OCI-M1 (cell line): ENCODE data around the gene GOLGA8T.
"Not testable (repeated sequence)": the region's sequence is repeated elsewhere in the genome, so short reads cannot be mapped to it uniquely, and the experiment has no call there.

ENCODE experiments used
- DNase-seq: peaks from one replicate; lab custom pipeline; 2025; lab: John Stamatoyannopoulos, UW

GOLGA8T gene, protein sequence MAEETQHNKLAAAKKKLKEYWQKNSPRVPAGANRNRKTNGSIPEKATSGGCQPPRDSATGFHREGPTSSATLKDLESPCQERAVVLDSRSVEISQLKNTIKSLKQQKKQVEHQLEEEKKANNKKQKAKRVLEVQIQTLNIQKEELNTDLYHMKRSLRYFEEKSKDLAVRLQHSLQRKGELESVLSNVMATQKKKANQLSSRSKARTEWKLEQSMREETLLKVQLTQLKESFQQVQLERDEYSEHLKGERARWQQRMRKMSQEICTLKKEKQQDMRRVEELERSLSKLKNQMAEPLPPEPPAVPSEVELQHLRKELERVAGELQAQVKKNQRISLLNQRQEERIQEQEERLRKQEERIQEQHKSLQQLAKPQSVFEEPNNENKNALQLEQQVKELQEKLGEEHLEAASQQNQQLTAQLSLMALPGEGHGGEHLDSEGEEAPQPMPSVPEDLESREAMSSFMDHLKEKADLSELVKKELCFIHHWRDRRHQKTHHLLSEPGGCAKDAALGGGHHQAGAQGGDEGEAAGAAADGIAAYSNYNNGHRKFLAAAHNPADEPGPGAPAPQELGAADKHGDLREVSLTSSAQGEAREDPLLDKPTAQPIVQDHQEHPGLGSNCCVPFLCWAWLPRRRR

DNA sequence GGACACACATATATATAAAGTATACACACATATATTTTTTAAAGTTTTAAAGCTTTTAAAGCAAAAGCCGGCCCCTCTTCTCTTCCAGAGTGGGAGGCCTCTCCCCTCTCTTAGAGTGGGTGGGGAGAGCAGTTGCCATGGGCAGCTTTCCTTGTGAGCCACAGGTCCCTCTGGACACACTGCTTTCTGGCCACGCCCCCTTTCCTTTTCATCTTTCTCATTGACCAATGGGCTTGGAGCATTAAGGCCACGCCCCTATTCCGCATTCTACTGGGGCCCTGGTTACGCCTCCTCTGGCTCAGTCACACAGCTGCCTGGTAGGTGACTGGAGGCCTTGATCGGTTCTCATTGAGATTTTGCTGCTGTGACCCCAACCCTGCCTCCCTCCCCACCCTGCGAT, at the start of gene GOLGA8T:
GOLGA8T (plus strand) TSS at position 301 of the 400 bp plus-strand sequence; CDS start at position 399, 98 bp downstream.
- not testable (repeated sequence) for DNase-seq

- DNase-seq: not testable (repeated sequence)
Observed at GRCh38 chr15:30097827-30098226, 37.0 kb upstream of the GOLGA8T start.

DNA sequence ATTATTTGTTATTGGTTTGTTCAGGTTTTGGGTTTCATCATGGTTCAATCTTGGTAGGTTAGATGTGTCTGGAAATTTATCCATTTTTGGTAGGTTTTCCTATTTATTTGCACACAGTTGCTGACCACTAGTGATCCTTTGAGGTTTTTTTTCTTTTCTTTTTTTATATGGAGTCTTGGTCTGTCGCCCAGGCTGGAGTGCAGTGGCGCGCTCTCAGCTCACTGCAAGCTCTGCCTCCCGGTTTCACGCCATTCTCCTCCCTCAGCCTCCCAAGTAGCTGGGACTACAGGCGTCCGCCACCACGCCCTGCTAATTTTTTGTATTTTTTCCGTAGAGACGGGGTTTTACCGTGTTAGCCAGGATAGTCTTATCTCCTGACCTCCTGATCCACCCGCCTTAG, 32.0 kb upstream of the GOLGA8T start:
- DNase-seq: not testable (repeated sequence)

- not testable (repeated sequence) for DNase-seq
Observed at GRCh38 chr15:30103941-30104507, 30.8 kb upstream of the GOLGA8T start.

- DNase-seq: not testable (repeated sequence)
Observed at GRCh38 chr15:30110591-30110990, 24.3 kb upstream of the GOLGA8T start.

DNA sequence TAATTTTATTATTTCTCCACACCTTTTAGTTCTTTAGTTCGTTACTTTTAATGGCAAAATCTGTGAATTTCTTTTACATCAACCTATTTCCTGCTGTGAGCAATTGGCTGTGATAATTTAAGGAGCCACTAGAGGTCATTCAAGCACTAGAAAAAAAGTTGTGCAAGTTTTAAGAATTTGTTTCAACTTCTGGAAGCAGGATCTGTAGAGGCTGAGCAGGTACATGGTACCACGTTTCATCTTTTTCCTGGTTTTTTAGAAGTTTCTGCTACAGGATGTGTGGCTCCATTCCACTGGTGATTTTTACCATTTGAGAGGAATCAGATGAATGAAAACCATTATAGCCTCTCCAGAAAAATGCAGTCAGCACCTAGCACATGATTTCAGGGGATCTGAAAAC, 4.8 kb upstream of the GOLGA8T start:
- DNase-seq: not testable (repeated sequence)

DNA sequence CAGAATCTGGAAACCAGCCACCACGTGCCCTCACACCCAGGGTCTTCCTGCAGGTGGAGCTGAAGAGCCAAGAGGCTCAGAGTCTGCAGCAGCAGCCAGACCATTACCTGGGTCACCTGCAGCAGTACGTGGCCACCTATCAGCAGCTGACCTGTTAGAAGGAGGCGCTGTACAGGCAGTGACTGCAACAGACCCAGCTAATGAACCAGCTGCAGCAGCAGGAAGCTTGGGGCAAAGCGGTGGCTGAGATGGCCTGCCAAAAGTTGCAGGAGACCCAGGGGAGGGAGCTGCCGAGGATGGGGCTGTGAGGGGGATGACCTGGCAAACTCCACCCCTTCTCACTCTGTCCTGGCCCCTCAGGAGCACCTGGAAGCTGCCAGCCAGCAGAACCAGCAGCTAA, 8.4 kb downstream of the GOLGA8T start:
- DNase-seq: not testable (repeated sequence)

DNA sequence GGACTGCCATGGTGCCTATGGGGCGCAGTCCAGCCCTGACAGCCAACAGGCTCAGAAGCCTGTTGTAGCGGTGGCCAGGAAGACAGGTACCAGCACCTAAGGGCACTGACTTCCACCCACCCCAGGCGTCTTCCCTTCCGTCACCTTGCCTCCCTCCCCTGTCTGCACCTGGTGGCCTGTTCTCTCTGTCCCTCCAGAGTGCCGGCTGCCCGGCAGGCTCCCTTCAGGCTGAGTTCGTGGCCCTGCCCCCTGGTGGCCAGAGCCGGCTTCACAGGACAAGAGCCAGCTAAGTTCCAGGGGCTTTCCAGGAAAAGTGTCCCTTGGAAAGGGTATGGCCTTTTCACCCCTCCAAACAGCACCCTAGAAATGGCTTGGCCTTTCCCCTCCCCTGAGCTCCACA, 15.0 kb downstream of the GOLGA8T start:
- not testable (repeated sequence) for DNase-seq

- not testable (repeated sequence) for DNase-seq
Observed at GRCh38 chr15:30162479-30163357, 27.9 kb downstream of the GOLGA8T start.

GRCh38 chr15:30163759-30164158, 28.9 kb downstream of the GOLGA8T start:
- not testable (repeated sequence) for DNase-seq

DNA sequence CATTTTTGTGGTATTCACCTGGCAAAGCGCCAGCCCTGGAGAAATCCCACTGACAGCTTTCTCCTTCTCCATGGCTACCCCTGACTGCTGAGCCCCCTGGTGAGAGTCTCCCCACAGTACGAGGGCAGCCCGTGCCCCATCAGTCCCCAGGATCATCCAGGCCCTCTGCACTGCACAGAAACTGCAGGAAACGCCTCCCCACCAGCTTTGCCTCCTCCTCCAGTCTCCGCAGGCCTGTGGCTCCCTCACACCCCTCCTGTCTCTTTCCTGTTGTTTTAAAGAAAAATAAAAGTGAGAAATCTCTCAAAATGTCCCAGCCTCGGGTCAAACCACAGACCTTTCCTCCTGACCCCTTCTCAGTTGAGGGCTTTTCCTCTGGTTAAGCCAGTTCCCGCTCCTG, 29.4 kb downstream of the GOLGA8T start:
- DNase-seq: not testable (repeated sequence)

DNA sequence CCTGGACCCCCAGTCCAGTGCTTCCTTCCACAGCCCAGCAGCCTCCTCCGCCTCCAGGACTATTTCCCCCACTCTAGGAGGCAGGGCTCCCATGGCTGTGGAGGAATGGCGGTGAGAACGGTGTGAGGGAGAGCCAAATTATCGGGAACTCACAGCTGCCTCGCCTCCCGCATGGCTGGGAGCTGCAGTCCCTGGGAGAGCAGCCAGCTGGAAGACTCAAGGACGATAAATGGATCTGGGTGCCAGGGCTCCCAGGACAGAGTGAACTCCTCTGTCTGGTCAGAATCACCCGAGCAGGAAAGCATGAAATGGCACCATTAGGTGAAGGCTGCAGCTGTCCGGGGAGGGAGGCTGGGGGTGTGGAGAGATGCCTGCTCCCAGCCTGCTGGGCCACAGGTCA, 32.6 kb downstream of the GOLGA8T start:
- not testable (repeated sequence) for DNase-seq

DNA sequence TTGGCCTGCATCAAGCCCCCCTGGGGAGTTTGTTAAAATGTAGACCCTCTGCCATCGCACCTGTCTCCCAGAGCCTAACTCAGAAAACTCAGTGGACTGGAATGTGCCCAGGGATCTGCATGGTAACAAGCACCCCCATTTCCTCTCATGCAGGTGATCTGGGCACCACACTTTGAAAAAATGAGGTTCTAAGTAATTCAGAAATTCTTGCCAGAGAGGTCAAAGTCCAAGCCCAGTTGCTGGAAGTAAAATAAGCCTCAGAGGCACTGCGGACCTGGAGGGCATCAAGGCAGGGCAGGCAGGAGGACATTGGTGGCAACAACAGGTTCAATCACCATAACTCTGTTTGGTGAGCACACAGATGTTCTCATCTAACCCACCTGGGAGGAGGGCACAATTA, 33.0 kb downstream of the GOLGA8T start:
- not testable (repeated sequence) for DNase-seq

DNA sequence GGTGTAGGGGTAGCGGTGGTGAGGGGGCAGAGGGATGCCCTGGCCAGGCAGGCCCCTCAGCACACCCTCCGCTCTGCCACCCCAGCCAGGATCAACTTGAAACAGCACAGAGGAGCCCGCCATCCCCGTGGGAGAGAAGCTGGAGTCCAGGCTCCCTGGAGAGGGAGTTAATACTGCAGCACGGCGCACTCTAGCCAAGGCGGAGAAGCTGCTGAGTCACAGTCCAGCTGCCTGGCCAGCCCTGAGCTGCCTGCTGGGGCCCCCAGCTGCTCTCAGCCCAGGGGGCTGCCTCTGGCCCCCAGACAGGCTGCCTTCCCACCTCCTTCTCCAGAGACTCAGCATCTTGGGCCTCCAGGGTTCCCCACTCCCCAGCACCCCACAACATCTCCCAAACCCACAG, 36.6 kb downstream of the GOLGA8T start:
- DNase-seq: not testable (repeated sequence)

GRCh38 chr15:30173041-30173608, 38.3 kb downstream of the GOLGA8T start:
- not testable (repeated sequence) for DNase-seq

GRCh38 chr15:30175291-30175690, 40.4 kb downstream of the GOLGA8T start:
- DNase-seq: not testable (repeated sequence)

- DNase-seq: not testable (repeated sequence)
Observed at GRCh38 chr15:30176613-30177012, 41.8 kb downstream of the GOLGA8T start.

- DNase-seq: not testable (repeated sequence)
Observed at GRCh38 chr15:30179814-30180213, 45.0 kb downstream of the GOLGA8T start.

DNA sequence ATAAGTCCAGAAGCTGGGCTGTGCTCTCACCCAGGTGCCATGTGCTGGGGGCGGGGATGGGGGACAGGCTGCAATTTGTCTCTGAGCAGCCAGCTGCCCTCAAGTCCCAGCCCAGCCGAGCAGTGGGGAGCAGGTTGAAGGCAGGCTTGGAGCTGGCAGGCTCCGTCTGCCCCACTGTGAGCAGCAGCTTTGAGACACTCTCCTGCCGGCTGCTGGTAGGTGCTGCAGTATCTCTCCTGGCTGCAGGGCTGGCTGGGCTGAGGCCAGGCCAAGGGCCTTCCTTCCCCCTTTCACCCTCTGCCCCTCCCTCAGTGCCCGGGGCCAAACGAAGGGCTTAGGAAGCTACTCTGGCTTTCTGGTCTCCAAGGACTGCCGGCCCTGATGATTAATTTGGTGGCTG, 50.6 kb downstream of the GOLGA8T start:
- not testable (repeated sequence) for DNase-seq

- DNase-seq: not testable (repeated sequence)
Observed at GRCh38 chr15:30187429-30187828, 52.6 kb downstream of the GOLGA8T start.

DNA sequence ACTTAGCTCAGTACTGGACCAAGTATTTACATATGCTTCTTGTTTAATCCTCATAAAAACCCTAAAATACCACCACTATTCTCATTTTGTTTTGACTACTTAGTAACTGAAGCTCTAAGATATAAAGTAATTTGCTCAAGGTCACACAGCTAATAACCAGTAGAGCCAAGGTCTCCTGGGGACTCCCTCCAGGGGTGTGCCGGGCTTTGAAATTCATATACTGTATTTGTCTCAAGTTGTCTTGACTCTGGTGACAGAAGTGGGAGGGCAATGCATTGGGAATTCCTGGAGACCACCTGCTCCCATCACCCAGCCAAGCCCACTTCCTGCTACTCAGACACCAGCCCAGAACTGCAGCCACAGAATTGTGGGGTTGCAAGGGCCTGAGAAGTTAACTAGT, 54.9 kb downstream of the GOLGA8T start:
- DNase-seq: not testable (repeated sequence)
